ENCODE results near the gene MRPL52. TPM values are rescaled to one million over a fixed set of nuclear protein-coding genes. Genes with fewer than 3 reads are reported as not detected.

MRPL52 gene
- total and polyA plus RNA-seq, 2 of the 13 experiments (the other 11 are each of a cell fraction or from before 2014, with no cell fraction given): 118 to 329 TPM

GRCh38 chr14:22836301-22837113 is 6.8 kb downstream of the MRPL52 start, which contains the start of gene MMP14 (continued):
- TF ChIP-seq SSRP1 (CRISPR knock-in tag; IDR thresholded peaks at IDR 0.05) (no peak), CCDC6 (CRISPR knock-in tag; IDR thresholded peaks at IDR 0.05) (0 out of 2 replicates have a peak, but pooled peaks have one; percentile 18), MAFF (IDR thresholded peaks at IDR 0.05; ENCODE audit: low read depth, low read length) (0 out of 2 replicates have a peak, but pooled peaks have one; percentile 11), YEATS4 (CRISPR knock-in tag; IDR thresholded peaks at IDR 0.05; ENCODE audit: borderline replicate concordance) (peak; percentile 47; the same call in 1 of the 2 replicates), POLR2A (IDR thresholded peaks at IDR 0.05; ENCODE audit: insufficient read depth in 1 of 2, low read depth in 2 of 2, low read length in 2 of 2) (0 out of 4 replicates have a peak, but pooled peaks of 1 of the 2 experiments have one; percentile 8), KDM2A (CRISPR knock-in tag; IDR thresholded peaks at IDR 0.05; ENCODE audit: borderline replicate concordance, low read depth) (peak; percentile 31; the same call in 1 of the 2 replicates), ZNF430 (CRISPR knock-in tag; IDR thresholded peaks at IDR 0.05) (no peak; the same call in 1 of the 2 replicates), BRCA1 (CRISPR knock-in tag; IDR thresholded peaks at IDR 0.05) (peak; percentile 44; the same call in 1 of the 2 replicates), CAMTA2 (CRISPR knock-in tag; IDR thresholded peaks at IDR 0.05; ENCODE audit: borderline replicate concordance) (peak; percentile 73; the same call in 1 of the 2 replicates), GATAD2A (CRISPR knock-in tag; IDR thresholded peaks at IDR 0.05) (0 out of 2 replicates have a peak, but pooled peaks have one; percentile 7), ZNF556 (CRISPR knock-in tag; IDR thresholded peaks at IDR 0.05; ENCODE audit: borderline replicate concordance) (0 out of 2 replicates have a peak, but pooled peaks have one; percentile 58), TEAD3 (CRISPR knock-in tag; optimal IDR thresholded peaks at IDR 0.05; ENCODE audit: borderline replicate concordance) (peak; percentile 40), BATF2 (CRISPR knock-in tag; IDR thresholded peaks at IDR 0.05) (no peak), NR2F6 (IDR thresholded peaks at IDR 0.05) (no peak), NR2F6 (CRISPR knock-in tag; IDR thresholded peaks at IDR 0.05) (no peak), NBN (conservative IDR thresholded peaks at IDR 0.05) (no peak), SRSF1 (optimal IDR thresholded peaks at IDR 0.05; ENCODE audit: low read depth, low read length) (peak; percentile 14), HNF1B (CRISPR knock-in tag; IDR thresholded peaks at IDR 0.05) (no peak), DPF2 (CRISPR knock-in tag; IDR thresholded peaks at IDR 0.05; ENCODE audit: borderline replicate concordance, low read depth) (no peak)
- TF ChIP-seq, protein P1, sequence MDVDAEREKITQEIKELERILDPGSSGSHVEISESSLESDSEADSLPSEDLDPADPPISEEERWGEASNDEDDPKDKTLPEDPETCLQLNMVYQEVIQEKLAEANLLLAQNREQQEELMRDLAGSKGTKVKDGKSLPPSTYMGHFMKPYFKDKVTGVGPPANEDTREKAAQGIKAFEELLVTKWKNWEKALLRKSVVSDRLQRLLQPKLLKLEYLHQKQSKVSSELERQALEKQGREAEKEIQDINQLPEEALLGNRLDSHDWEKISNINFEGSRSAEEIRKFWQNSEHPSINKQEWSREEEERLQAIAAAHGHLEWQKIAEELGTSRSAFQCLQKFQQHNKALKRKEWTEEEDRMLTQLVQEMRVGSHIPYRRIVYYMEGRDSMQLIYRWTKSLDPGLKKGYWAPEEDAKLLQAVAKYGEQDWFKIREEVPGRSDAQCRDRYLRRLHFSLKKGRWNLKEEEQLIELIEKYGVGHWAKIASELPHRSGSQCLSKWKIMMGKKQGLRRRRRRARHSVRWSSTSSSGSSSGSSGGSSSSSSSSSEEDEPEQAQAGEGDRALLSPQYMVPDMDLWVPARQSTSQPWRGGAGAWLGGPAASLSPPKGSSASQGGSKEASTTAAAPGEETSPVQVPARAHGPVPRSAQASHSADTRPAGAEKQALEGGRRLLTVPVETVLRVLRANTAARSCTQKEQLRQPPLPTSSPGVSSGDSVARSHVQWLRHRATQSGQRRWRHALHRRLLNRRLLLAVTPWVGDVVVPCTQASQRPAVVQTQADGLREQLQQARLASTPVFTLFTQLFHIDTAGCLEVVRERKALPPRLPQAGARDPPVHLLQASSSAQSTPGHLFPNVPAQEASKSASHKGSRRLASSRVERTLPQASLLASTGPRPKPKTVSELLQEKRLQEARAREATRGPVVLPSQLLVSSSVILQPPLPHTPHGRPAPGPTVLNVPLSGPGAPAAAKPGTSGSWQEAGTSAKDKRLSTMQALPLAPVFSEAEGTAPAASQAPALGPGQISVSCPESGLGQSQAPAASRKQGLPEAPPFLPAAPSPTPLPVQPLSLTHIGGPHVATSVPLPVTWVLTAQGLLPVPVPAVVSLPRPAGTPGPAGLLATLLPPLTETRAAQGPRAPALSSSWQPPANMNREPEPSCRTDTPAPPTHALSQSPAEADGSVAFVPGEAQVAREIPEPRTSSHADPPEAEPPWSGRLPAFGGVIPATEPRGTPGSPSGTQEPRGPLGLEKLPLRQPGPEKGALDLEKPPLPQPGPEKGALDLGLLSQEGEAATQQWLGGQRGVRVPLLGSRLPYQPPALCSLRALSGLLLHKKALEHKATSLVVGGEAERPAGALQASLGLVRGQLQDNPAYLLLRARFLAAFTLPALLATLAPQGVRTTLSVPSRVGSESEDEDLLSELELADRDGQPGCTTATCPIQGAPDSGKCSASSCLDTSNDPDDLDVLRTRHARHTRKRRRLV (CRISPR knock-in tag; IDR thresholded peaks at IDR 0.05): no peak
- TF ChIP-seq, protein P2, sequence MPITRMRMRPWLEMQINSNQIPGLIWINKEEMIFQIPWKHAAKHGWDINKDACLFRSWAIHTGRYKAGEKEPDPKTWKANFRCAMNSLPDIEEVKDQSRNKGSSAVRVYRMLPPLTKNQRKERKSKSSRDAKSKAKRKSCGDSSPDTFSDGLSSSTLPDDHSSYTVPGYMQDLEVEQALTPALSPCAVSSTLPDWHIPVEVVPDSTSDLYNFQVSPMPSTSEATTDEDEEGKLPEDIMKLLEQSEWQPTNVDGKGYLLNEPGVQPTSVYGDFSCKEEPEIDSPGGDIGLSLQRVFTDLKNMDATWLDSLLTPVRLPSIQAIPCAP (CRISPR knock-in tag; IDR thresholded peaks at IDR 0.05; ENCODE audit: low read depth): no peak

All from HepG2 (cell line).